Sigmoid colon (tissue), 7 donors: ENCODE measurements around the gene GATB. TPM values are rescaled to one million over a fixed set of nuclear protein-coding genes. Genes with fewer than 3 reads are reported as not detected.

Experiments used
- DNase-seq: peaks from one replicate; pipeline ENCODE4 v3.0.0-alpha.2; 2019
- H3K27ac ChIP-seq, 4 donors: fragments of 200-600 bp; sonication (generic); one replicate each; pipeline ENCODE4 v1.5.1; 2016 to 2019; ENCODE audit warnings: mild to moderate bottlenecking in 1 of 4
- H3K27me3 ChIP-seq, 3 donors: fragments of 200-600 bp; sonication (generic); one replicate each; pipeline ENCODE4 v1.5.1; 2019; ENCODE audit warnings: mild to moderate bottlenecking in 1 of 3
- H3K36me3 ChIP-seq, 4 donors: fragments of 200-600 bp; sonication (generic); one replicate each; pipeline ENCODE4 v1.5.1; 2016 to 2019
- H3K4me1 ChIP-seq, 4 donors: fragments of 200-600 bp; sonication (generic); one replicate each; pipeline ENCODE4 v1.5.1; 2017 to 2019
- H3K4me3 ChIP-seq, 4 donors: fragments of 200-600 bp; sonication (generic); one replicate each; pipeline ENCODE4 v1.5.1; 2017 to 2019; ENCODE audit warnings: mild to moderate bottlenecking in 2 of 4, moderate library complexity in 1 of 4
- H3K9me3 ChIP-seq, 4 donors: fragments of 200-600 bp in 3 of 4; sonication (generic) in 3 of 4; one replicate each; pipeline versions ENCODE4 v1.5.1 to v1.6.1; 2013 to 2019
- EP300 ChIP-seq, 4 donors: sonication (generic); formaldehyde crosslinking; IDR thresholded peaks; one replicate each; pipeline ENCODE4 v1.6.1; 2017; ENCODE audit warnings: antibody characterized with exemption in 4 of 4
- POLR2A ChIP-seq, 2 donors: fragments of 450-650 bp; IDR thresholded peaks; one replicate each; pipeline ENCODE4 v1.6.1; 2016; ENCODE audit warnings: antibody characterized with exemption in 2 of 2, mild to moderate bottlenecking in 2 of 2, moderate library complexity in 2 of 2
- POLR2AphosphoS5 ChIP-seq, 4 donors: sonication (generic); formaldehyde crosslinking; IDR thresholded peaks; one replicate each; pipeline ENCODE4 v1.6.1; 2017; ENCODE audit warnings: antibody characterized with exemption in 4 of 4
- WGBS, 2 donors: extraction: QIAGEN DNeasy Blood & Tissue Kit; methylation state at CpG; one replicate each; pipeline ENCODE4 v1.1.7; 2013; 5-methylcytosine and 5-hydroxymethylcytosine counted together
- intact Hi-C: fragments of 100-400 bp; cut with DNase I; formaldehyde crosslinking; loops from one replicate; pipeline ENCODE4 v1.15.1; 2023
- polyA plus RNA-seq, 3 donors: library from polyadenylated mRNA; stranded (reverse); fragments of 200-250 nt; gene quantifications; one replicate each; pipeline ENCODE4 v1.2.3, GENCODE V29; 2013
- total RNA-seq, 4 donors: library from RNA; depleted of rRNA; stranded (reverse); fragments of >200 nt; gene quantifications; one replicate each; pipeline ENCODE4 v1.1.0, GENCODE V29; 2016
- TF ChIP-seq, protein P1 (sequence below), 4 experiments: fragments of 450-650 bp in 3 of 4; fragments of 200-600 bp in 1 of 4; IDR thresholded peaks; one replicate each; pipeline ENCODE4 v1.5.1; 2016 to 2019; ENCODE audit warnings: antibody characterized with exemption in 4 of 4, mild to moderate bottlenecking in 3 of 4, moderate library complexity in 2 of 4
- donor health status: healthy with polysubstance abuse.
- donor health status: Bipolar disorder and iron deficiency.
- donor health status: healthy.

The GATB gene
- total and polyA plus RNA-seq, 7 donors, result 11.1 to 22.1 (median 15.1) TPM

DNA sequence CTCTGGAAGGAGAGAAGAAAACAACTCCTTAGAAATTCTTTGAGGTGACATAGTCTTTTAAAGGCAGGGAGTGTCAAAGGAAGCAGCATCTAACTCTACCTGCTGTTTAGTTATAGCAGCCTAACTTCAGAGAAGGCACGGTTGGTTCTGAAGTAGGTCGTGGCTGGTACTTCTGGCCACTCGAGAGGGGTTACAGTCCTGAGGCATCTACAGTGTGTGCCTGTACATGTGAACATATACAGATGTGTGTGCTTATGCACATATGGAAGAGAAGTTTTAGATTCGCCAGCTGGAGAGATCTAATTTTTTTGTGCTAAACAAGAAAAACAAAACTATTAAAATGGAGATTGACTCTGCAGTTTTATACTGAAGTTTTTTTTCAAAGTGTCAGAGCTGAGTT lies 52.7 kb downstream of the GATB start:
- H3K4me3 ChIP-seq, result no peak overlapping the region
- DNase-seq, result no peak
- TF ChIP-seq, protein P1, sequence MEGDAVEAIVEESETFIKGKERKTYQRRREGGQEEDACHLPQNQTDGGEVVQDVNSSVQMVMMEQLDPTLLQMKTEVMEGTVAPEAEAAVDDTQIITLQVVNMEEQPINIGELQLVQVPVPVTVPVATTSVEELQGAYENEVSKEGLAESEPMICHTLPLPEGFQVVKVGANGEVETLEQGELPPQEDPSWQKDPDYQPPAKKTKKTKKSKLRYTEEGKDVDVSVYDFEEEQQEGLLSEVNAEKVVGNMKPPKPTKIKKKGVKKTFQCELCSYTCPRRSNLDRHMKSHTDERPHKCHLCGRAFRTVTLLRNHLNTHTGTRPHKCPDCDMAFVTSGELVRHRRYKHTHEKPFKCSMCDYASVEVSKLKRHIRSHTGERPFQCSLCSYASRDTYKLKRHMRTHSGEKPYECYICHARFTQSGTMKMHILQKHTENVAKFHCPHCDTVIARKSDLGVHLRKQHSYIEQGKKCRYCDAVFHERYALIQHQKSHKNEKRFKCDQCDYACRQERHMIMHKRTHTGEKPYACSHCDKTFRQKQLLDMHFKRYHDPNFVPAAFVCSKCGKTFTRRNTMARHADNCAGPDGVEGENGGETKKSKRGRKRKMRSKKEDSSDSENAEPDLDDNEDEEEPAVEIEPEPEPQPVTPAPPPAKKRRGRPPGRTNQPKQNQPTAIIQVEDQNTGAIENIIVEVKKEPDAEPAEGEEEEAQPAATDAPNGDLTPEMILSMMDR (IDR thresholded peaks at IDR 0.05), result no peak
- TF ChIP-seq POLR2AphosphoS5 (IDR thresholded peaks at IDR 0.05) (no peak), EP300 (IDR thresholded peaks at IDR 0.05) (no peak), POLR2A (IDR thresholded peaks at IDR 0.05) (no peak)
- intact Hi-C loops, result no loop called here
- peaks cover 0 to 20% (median 0%) of the 10 kb centered on the region in 4 donors for H3K36me3 ChIP-seq
- H3K9me3 ChIP-seq, result no peaks in the 10 kb centered on the region
- H3K4me1 ChIP-seq, result no peaks in the 10 kb centered on the region
- WGBS, 2 donors, result 92 to 93% methylated on average over 4 of the region's 4 CpGs
- no peak overlapping the region for H3K27ac ChIP-seq
- H3K27me3 ChIP-seq, result no peaks in the 10 kb centered on the region

DNA sequence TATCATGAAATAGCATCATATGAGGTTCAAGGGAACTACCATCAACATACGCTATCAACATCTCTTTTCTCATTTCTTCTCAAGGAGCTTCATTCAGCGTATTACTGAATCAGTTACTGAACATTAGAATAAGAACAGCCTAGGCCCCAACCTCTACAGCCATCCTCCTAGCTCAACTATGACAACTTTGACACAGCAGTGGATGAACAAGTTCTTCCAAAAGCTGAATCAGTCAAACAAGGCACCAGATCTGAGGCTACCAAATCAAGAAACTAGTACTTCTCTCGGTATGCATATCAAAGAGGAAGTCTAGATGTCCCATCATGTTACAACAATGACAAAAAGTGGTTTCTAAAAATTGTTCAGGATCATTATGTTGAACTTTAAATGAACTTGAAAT lies 57.4 kb downstream of the GATB start:
- Histone ChIP-seq H3K4me1 (no peaks in the 10 kb centered on the region), H3K36me3 (peaks cover 0 to 53% (median 5%) of the 10 kb centered on the region in 4 donors), H3K27ac (no peak overlapping the region), H3K27me3 (no peaks in the 10 kb centered on the region), H3K9me3 (no peaks in the 10 kb centered on the region), H3K4me3 (no peak overlapping the region)
- TF ChIP-seq POLR2AphosphoS5 (IDR thresholded peaks at IDR 0.05) (no peak), POLR2A (IDR thresholded peaks at IDR 0.05) (no peak), EP300 (IDR thresholded peaks at IDR 0.05) (no peak)
- TF ChIP-seq, protein P1 (IDR thresholded peaks at IDR 0.05), result no peak
- 95 to 98% methylated on average over 3 of the region's 3 CpGs for WGBS, 2 donors
- intact Hi-C loops, result no loop called here
- DNase-seq, result no peak

DNA sequence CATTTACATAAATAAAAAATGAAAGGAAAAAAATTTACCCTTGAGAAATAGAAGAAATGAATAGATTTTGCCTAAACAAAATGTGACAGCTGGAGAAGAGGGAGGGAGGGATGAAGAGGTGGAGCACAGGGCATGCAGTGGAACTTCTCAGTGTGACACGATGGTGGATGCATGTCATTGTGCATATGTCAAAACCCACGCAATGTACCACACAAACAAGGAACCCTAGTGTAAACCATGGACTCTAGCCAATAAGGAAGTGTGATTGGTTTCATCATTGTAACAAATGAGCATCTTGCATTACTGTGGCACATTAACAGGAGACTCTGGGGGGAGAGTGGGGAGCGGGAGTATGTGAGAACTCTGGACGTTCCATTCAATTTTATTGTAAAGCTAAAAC lies 58.6 kb downstream of the GATB start:
- H3K9me3 ChIP-seq, result no peaks in the 10 kb centered on the region
- WGBS, 2 donors, result 85% methylated on average over 4 of the region's 4 CpGs

DNA sequence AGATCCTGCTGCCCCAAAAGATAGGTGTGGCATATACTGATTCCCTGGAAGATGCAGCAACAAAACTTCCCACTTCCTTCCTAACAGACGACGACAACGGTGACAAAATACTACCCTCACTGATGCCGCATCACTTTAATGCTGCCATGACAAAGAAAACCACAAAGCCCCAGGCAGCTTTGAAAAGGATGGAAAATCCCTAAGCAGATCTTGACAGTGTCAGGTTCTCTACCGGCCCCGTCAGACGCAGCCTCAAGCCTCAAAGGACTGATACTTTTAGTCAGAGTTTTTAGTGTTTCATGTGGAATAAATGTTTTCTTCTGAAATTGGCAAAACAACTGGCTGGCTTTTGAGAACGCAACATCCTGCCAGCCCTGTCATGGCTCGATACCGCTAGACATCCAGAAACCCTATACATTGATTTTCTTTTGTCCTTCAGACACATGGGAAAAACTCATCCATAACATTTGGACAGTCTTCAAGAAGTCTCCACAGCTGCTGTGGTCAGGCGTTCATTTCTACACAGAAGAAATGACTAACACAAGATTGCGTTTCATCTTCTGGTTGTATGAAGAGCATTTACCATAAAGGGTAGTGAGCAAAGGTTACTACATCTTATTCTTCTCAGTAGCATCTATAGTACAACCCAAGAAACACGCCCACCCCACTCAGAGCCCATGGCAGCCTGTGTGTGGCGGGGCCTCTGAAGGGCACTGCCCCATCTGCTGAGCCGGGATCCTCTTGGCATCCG lies 60.1 kb downstream of the GATB start:
- 91 to 96% methylated on average over 16 of the region's 16 CpGs for WGBS, 2 donors
- Histone ChIP-seq H3K4me1 (no peaks in the 10 kb centered on the region), H3K27ac (no peak overlapping the region), H3K4me3 (no peak overlapping the region), H3K36me3 (peaks cover 0 to 41% (median 5%) of the 10 kb centered on the region in 4 donors), H3K9me3 (no peaks in the 10 kb centered on the region), H3K27me3 (no peaks in the 10 kb centered on the region)
- TF ChIP-seq EP300 (IDR thresholded peaks at IDR 0.05) (no peak), POLR2AphosphoS5 (IDR thresholded peaks at IDR 0.05) (no peak), POLR2A (IDR thresholded peaks at IDR 0.05) (no peak)
- TF ChIP-seq, protein P1 (IDR thresholded peaks at IDR 0.05), result no peak
- no peak for DNase-seq
- intact Hi-C loops, result no loop called here

More for the DNA sequence above, 58.6 kb downstream of the GATB start:
- TF ChIP-seq, protein P1 (IDR thresholded peaks at IDR 0.05), result no peak
- TF ChIP-seq EP300 (IDR thresholded peaks at IDR 0.05) (no peak), POLR2AphosphoS5 (IDR thresholded peaks at IDR 0.05) (no peak), POLR2A (IDR thresholded peaks at IDR 0.05) (no peak)
- Histone ChIP-seq H3K36me3 (peaks cover 0 to 44% (median 5%) of the 10 kb centered on the region in 4 donors), H3K4me1 (no peaks in the 10 kb centered on the region), H3K27me3 (no peaks in the 10 kb centered on the region), H3K27ac (no peak overlapping the region), H3K4me3 (no peak overlapping the region)
- intact Hi-C loops, result no loop called here
- DNase-seq, result no peak
